ENCODE measurements around the gene OGFR.

Gene OGFR

GRCh38 chr20:62816031-62816883 lies 11.6 kb downstream of the OGFR start:
- DNase-seq = no peak

DNA sequence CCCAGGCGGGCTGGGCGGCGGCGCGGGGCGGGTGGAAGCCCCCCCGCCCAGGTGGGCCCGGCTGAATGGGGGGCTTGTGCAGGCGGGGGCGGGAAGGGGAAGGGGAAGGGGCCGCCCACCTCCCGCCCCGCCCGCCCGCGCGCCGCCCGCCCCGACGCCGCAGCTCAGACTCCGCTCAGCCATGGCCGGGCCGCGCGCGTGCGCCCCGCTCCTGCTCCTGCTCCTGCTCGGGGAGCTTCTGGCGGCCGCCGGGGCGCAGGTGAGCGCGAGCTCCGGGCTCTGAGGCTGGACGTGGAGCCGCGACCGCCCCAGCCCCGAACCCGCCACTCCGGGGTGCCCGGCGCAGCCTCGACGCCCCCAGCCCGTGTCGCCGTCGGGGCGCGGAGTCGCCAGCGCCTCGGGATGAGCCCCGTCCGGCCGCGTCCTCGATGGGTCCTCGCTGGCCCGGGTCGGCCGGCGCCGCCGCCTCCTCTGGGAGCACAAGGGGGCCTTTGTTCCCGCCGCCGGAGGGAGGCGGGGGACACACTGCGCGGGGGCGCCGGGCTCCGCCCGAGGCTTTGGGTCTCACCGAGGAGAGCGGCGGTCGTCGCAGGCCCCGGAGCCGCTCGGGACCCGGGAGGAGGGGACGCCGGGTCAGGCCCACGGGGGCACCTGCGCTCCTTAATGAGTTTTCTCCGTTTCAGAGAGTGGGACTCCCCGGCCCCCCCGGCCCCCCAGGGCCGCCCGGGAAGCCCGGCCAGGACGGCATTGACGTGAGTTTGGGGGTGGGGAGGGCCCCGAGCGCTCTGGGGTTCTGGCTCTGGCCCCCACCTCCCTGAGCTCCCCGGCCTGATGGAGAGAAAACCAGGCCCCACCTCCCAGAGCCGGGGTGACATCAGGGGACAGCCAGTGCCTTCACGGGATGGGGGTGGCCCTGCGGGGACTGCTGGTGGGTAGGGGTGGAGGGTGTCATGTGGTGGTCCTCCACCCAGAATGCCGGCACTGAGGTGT lies 12.5 kb downstream of the OGFR start, which contains the start of gene COL9A3:
Gene COL9A3 (plus strand): TSS at position 167 of the 990 bp plus-strand sequence. CDS start 15 bp downstream, at position 182.
- DNase-seq = no peak

- DNase-seq = no peak
Observed at GRCh38 chr20:62817975-62818591, 13.4 kb downstream of the OGFR start.

DNA sequence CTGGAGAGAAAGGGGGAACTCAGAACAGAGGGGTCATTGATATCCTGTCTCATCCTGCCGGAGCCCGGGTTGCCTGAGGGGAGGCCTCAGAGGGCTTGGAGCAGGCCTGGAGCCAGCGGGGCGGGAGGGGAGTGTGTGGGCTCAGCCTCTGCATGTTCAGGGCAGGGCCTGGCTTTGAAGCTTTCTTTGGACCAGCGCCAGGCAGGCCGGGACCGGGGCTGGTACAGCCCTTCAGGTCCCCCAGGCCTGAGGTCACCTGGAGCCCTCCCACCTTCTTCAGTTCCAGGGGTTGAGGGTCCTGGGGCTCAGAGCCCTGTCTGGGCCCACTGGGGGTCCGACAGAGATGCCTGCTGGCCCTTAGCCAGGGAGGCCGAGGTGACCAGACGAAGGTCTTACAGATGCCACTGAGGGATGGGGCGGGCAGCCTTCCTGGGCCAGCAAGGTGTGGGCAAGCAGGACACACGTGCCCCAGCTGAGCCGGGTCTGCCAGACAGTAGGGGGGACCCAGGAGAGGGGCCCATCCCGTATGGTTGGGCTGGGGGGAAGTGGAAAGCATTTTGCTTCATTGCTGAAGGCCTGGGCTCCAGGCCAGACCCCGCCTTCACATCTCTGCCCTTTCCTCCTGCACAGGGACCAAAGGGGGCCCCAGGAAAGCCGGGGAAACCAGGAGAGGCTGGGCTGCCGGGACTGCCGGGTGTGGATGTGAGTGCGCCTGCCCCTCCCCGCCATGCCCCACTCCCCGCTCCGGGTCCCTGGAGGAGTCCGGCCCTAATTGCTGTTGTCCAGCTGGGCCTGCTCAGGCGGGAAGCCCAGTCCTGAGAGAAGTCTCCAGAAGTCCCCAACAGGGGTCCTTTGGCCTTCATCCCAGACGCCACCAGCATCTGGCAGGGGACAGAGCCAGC lies 14.2 kb downstream of the OGFR start:
- no peak for DNase-seq

DNA sequence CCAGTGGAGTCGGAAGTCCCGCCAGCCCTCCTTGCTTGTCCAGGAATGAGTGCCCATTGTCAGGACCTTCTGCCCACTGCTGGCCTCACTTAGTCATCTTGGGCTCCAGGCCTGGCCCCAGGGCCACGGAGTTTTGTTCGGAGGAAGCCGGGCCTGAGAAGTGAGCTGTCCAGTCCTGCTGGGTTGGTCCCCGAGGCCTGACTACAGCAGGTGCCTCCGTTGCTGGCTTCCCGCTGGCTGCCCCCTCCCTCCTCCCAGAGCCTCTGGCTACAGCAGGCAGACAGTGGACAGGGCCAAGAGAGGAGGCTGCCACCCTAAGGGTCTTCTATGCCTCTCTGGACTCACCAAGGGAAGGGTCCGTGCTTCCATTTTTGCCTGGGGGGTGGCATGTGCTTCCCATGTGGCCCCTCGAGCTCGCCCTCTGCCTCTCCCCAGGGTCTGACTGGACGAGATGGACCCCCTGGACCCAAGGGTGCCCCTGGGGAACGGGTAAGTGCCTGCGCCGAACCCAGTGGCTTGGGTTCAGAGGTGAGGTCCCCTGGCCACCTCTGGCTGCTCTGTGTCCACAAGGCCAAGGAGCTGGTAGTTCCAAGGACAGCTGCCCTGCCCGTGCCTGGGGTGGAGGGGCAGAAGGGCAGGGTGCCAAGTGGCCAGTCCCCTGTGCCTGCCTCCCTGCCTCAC lies 15.0 kb downstream of the OGFR start:
- DNase-seq = no peak

DNA sequence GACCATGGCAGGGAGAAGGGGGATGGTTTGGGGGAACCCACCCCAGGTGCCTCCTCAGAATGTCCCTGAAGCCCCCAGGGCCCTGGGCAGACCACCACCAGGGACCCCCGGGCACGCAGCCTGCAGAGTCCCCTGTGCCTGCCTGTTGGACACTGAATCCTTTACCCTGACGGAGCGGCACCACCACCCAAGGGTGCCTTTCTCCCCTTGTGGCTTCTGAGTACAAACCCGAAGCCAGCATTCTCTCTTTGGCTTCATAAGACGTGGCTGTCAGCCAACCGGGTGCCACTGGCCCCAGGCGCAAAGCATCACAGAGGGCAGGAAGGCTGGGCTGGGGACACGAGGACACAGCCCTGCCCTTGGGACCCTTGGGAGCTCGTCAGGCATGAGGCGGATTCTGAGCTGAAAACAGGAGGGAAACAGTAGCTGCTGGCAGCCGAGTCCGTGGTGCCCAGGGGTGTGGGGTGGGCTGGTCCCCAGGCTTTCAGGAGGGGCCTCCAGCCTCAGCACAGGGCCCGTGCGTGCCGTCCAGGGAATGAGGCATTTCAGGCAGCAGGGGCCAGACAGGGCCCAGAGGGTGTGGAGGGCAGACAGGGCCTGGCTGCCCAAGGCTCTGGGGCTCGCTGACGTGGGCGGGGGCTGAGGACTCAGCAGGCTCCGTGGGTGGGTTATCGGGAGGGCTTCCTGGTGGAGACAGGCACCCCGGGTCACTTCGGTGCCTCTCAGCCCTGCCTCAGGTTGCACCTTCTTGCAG lies 15.8 kb downstream of the OGFR start:
- DNase-seq = no peak

- no peak for DNase-seq
Observed at GRCh38 chr20:62820962-62821725, 16.5 kb downstream of the OGFR start.

- no peak for DNase-seq
Observed at GRCh38 chr20:62821726-62822210, 17.1 kb downstream of the OGFR start.

GRCh38 chr20:62822239-62822787 lies 17.7 kb downstream of the OGFR start:
- peak; percentile 46 for DNase-seq

DNA sequence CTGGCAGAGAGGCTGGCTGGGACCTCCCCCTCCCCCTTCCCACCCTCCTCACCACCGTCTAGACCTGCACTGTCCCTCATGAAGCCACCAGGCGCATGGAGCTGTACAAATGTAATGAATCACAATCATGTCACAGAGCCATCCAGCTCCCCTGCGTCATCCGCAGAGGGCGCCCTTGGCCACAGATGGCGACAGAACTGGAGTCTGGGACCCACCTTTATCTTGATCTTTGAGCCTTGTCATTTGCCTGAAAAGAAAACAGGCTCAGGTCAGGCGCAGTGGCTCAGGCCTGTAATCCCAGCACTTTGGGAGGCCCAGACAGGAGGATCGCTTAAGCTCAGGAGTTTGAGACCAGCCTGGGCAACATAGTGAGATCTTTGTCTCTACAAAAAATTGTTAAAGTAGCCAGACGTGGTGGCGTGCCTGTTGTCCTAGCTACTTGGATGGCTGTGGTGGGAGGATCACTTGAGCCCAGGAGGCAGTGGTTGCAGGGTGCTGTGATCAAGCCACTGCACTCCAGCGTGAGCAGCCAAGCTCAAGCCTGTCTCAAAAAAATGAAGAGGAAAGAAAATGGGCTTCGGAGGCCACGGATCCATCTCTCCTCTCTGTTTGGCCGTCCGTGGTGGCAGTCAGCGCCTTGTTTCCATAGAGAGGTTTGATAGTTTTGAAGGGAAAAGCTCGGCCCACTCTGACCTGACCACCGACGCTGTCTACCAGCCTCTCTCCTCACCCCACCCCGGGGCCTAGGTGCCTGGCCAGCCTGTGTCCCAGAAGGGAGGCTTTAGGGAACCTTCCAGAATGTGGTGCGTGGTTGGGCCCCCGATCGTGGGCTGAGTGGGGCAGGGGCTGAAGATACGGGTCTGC lies 18.4 kb downstream of the OGFR start:
- peak; percentile 92 for DNase-seq

GRCh38 chr20:62823688-62824475 lies 19.2 kb downstream of the OGFR start:
- no peak for DNase-seq

DNA sequence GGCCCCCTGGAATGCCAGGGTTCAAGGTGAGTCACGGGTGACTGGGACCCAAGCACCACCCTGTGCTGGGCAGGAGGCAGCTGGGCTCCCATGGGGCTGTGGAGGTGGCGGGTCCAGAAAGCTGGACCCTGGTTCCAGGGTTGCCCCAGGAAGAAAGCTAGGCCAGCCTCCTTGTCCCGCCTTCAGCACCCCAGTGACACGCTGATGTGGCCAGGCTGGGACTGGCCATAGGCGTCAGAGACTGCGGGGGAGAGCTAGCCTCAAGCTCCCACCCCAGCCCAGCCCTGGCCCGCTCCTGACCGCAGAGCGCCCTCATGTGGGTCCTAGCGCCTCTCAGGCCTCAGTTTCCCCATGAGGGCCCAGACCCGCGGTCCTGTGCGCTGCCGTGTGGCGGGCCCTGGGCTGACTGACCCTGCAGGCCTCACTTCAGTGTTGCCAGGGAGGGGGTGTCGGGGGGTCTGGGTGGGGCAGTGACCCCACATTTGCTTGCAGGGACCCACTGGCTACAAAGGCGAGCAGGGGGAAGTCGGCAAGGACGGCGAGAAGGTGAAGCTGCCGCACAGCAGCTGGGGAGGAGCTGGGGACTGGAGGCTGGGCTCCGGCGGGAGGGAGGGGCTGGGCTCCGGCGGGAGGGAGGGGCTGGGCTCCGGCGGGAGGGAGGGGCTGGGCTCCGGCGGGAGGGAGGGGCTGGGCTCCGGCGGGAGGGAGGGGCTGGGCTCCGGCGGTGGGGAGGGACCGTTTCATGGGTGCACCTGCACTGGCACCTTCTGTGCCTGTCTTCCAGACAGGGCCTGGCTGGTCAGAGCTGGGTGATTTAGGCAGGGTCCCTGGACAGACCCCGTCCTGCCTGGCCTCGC lies 20.1 kb downstream of the OGFR start:
- peak; percentile 80 for DNase-seq

DNA sequence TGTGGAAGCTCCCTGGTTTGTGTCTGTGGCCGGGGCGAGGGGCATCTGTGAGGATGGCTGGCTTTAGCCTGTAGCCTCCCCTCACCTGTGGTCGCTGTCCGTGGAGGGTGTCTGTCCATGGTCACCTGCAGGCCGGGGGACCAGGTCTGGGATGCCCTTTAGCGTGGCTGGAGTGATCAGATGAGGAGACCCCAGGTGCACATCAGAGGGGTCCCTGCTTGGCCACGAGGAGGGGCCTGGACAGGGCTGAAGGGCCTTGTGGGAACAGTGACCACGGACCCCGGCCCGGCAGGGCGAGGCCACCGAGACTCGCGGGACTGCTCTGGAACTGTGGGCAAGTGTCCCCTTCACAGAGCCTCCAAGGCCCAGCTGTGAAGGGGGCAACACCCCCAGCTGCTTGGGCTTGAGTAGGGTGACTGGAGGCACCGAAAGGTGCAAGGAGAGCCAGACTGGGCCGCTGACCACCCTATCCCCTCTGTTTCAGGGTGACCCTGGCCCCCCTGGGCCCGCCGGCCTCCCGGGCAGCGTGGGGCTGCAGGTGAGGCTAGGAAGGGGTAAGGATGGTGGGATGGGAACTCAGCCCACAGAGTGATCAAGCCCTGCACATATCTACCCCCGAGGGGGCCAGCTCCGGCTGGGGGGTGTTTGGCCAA lies 20.8 kb downstream of the OGFR start:
- DNase-seq = no peak

GRCh38 chr20:62825986-62826645 lies 21.5 kb downstream of the OGFR start:
- DNase-seq = no peak

GRCh38 chr20:62826646-62827310 lies 22.1 kb downstream of the OGFR start:
- DNase-seq = no peak
